K562 (cell line): ENCODE data around the gene CD99L2.

Experiments
- ATF7 ChIP-seq: fragments of 450-650 bp; IDR thresholded peaks from 2 replicates; pipeline ENCODE4 v1.7.1; 2014; ENCODE audit warnings: mild to moderate bottlenecking, moderate library complexity
- POLR2A ChIP-seq: fragments of 450-650 bp; conservative IDR thresholded peaks from 2 replicates; pipeline ENCODE4 v1.6.1; 2016
- SIX5 ChIP-seq, 2 experiments: IDR thresholded peaks; 2 replicates each; pipeline ENCODE4 v1.6.1; 2011; ENCODE audit warnings: low read length in 2 of 2, borderline replicate concordance in 1 of 2, low read depth in 1 of 2, mild to moderate bottlenecking in 1 of 2, moderate library complexity in 1 of 2; ENCODE audit not compliant: insufficient read depth in 1 of 2
- ZFP36 ChIP-seq: fragments of 150-350 bp; IDR thresholded peaks from 2 replicates; pipeline ENCODE4 v1.6.1; 2018; ENCODE audit warnings: low read length, low read depth; ENCODE audit not compliant: partially characterized antibody
- TF ChIP-seq, protein P1 (sequence below): fragments of 200-800 bp; sonication (Bioruptor generic); IDR thresholded peaks from 2 replicates; pipeline ENCODE4 v1.6.1; 2016; ENCODE audit warnings: missing genetic modification characterization, missing compliant biosample characterization

DNA sequence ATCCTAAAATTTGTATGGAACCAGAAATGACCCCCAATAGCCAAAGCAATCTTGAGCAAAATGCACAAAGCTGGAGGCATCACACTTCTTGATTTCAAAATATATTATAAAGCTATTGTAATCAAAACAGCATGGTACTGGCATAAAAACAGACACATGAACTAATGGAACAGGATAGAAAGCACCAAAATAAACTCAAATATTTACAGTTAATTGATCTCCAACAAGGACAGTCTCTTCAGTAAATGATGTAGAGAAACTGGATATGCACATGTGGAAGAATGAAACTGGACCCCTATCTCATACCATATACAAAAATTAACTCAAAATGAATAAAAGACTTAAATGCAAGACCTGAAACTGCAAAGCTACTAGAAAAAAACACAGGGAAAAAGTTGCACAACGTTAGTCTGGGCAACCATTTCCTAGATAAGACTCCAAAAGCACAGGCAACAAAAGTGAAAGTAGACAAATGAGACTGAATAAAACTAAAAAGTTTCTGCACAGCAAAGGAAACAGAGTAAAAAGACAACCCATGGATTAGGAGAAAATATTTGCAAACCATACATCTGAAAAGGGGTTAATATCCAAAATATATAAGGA is 64.9 kb downstream of the CD99L2 start:
- TF ChIP-seq ZFP36 = no peak
- no peak for TF ChIP-seq ATF7
- no peak for TF ChIP-seq SIX5 (IDR thresholded peaks at IDR 0.05; ENCODE audit: borderline replicate concordance in 1 of 2, insufficient read depth in 1 of 2, low read depth in 1 of 2, low read length in 2 of 2)
- no peak for TF ChIP-seq POLR2A
- TF ChIP-seq, protein P1, sequence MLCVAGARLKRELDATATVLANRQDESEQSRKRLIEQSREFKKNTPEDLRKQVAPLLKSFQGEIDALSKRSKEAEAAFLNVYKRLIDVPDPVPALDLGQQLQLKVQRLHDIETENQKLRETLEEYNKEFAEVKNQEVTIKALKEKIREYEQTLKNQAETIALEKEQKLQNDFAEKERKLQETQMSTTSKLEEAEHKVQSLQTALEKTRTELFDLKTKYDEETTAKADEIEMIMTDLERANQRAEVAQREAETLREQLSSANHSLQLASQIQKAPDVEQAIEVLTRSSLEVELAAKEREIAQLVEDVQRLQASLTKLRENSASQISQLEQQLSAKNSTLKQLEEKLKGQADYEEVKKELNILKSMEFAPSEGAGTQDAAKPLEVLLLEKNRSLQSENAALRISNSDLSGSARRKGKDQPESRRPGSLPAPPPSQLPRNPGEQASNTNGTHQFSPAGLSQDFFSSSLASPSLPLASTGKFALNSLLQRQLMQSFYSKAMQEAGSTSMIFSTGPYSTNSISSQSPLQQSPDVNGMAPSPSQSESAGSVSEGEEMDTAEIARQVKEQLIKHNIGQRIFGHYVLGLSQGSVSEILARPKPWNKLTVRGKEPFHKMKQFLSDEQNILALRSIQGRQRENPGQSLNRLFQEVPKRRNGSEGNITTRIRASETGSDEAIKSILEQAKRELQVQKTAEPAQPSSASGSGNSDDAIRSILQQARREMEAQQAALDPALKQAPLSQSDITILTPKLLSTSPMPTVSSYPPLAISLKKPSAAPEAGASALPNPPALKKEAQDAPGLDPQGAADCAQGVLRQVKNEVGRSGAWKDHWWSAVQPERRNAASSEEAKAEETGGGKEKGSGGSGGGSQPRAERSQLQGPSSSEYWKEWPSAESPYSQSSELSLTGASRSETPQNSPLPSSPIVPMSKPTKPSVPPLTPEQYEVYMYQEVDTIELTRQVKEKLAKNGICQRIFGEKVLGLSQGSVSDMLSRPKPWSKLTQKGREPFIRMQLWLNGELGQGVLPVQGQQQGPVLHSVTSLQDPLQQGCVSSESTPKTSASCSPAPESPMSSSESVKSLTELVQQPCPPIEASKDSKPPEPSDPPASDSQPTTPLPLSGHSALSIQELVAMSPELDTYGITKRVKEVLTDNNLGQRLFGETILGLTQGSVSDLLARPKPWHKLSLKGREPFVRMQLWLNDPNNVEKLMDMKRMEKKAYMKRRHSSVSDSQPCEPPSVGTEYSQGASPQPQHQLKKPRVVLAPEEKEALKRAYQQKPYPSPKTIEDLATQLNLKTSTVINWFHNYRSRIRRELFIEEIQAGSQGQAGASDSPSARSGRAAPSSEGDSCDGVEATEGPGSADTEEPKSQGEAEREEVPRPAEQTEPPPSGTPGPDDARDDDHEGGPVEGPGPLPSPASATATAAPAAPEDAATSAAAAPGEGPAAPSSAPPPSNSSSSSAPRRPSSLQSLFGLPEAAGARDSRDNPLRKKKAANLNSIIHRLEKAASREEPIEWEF (CRISPR knock-in tag) = no peak
